ENCODE measurements around the gene AMBRA1.

DNA sequence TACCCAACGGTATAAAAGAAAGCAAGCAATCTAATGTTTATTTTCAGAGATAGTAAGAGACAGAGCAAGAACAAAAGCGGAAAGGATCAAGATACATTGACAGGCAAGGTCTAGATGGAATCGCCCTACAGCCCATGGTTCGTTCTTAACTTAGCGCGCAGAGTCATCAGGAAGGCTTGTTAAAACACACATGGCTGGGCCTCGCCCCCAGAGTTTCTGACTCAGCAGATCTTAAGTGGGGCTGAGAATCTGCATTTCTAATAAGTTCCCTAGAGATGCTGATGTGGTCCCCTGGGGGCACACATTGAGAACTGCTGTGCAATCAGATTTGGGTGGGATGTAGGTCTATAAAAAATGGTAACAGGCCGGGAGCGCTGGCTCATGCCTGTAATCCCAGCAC is 166.5 kb downstream of the AMBRA1 start:
- no peak for TF ChIP-seq POLR2AphosphoS5 (IDR thresholded peaks at IDR 0.05)
- TF ChIP-seq RAD21 (conservative IDR thresholded peaks at IDR 0.05): no peak
- TF ChIP-seq, protein P1, sequence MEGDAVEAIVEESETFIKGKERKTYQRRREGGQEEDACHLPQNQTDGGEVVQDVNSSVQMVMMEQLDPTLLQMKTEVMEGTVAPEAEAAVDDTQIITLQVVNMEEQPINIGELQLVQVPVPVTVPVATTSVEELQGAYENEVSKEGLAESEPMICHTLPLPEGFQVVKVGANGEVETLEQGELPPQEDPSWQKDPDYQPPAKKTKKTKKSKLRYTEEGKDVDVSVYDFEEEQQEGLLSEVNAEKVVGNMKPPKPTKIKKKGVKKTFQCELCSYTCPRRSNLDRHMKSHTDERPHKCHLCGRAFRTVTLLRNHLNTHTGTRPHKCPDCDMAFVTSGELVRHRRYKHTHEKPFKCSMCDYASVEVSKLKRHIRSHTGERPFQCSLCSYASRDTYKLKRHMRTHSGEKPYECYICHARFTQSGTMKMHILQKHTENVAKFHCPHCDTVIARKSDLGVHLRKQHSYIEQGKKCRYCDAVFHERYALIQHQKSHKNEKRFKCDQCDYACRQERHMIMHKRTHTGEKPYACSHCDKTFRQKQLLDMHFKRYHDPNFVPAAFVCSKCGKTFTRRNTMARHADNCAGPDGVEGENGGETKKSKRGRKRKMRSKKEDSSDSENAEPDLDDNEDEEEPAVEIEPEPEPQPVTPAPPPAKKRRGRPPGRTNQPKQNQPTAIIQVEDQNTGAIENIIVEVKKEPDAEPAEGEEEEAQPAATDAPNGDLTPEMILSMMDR (IDR thresholded peaks at IDR 0.05; ENCODE audit: poor library complexity, severe bottlenecking): no peak
- TF ChIP-seq EP300 (conservative IDR thresholded peaks at IDR 0.05; ENCODE audit: poor library complexity, severe bottlenecking): no peak
- no peak for TF ChIP-seq EZH2 (IDR thresholded peaks at IDR 0.05; ENCODE audit: borderline replicate concordance, insufficient read depth, low read length, poor library complexity, severe bottlenecking)

Measured in neural cell (in vitro differentiated cells).